Measurements from ENCODE around the gene ADH6. TPM values are rescaled to one million over a fixed set of nuclear protein-coding genes. Genes with fewer than 3 reads are reported as not detected.

Gene ADH6
- total and polyA plus RNA-seq, 2 of the 13 experiments (the other 11 are each of a cell fraction or from before 2014, with no cell fraction given): 39.8 to 73.9 TPM

GRCh38 chr4:99179626-99180025, 39.4 kb downstream of the ADH6 start (continued):
- TF ChIP-seq PRDM15 (CRISPR knock-in tag; IDR thresholded peaks at IDR 0.05): no peak

GRCh38 chr4:99179178-99179577, 39.9 kb downstream of the ADH6 start:
- no peak for DNase-seq (ENCODE audit: low spot score)
- intact Hi-C loops (cut with micrococcal nuclease; ENCODE audit: unreplicated experiment): no loop called here
- ATAC-seq: no peak
- TF ChIP-seq NFYB (CRISPR knock-in tag; IDR thresholded peaks at IDR 0.05) (no peak), FOXJ3 (CRISPR knock-in tag; IDR thresholded peaks at IDR 0.05; ENCODE audit: borderline replicate concordance) (no peak), TBP (CRISPR knock-in tag; IDR thresholded peaks at IDR 0.05) (no peak), NRL (CRISPR knock-in tag; IDR thresholded peaks at IDR 0.05; ENCODE audit: borderline replicate concordance) (no peak), ZNF709 (CRISPR knock-in tag; IDR thresholded peaks at IDR 0.05) (no peak), ZFP36L1 (CRISPR knock-in tag; IDR thresholded peaks at IDR 0.05) (no peak), HNRNPUL1 (IDR thresholded peaks at IDR 0.05; ENCODE audit: low read depth, low read length) (no peak)
- H3K36me3 ChIP-seq (replicated peaks in 1 of 2; ENCODE audit: control insufficient read depth in 1 of 2, insufficient read depth in 2 of 2, low read length in 2 of 2): no peaks in the 10 kb centered on the region
- no peak overlapping the region for H3K9ac ChIP-seq (ENCODE audit: insufficient read depth, low read depth, low read length)
- no peak overlapping the region for H3K27ac ChIP-seq (ENCODE audit: extremely low read length, insufficient read depth, low read length)
- WGBS (ENCODE audit: low lambda C conversion rate): 80% methylated on average over 1 of the region's 2 CpGs
- H3K4me3 ChIP-seq (replicated peaks in 1 of 3; ENCODE audit: insufficient read depth in 1 of 3, low read depth in 2 of 3, low read length in 3 of 3): no peak overlapping the region
- peaks cover 9% of the 10 kb centered on the region; the same call in 1 of the 2 replicates for H3K4me1 ChIP-seq (ENCODE audit: insufficient read depth, low read length)
- no peaks in the 10 kb centered on the region for H3K27me3 ChIP-seq (ENCODE audit: control insufficient read depth in 1 of 2, insufficient read depth in 2 of 2, low read length in 2 of 2)
- no peak for FAIRE-seq
- H4K20me1 ChIP-seq (ENCODE audit: insufficient read depth, low read length): no peaks in the 10 kb centered on the region
- in situ Hi-C loops (cut with HindIII; ENCODE audit: extremely low pct_ligation_motif_present, low pct_unique_long_range_greater_than_20kb): no loop called here
- H2AFZ ChIP-seq (ENCODE audit: low read length): no peak overlapping the region
- H3K4me2 ChIP-seq (ENCODE audit: low read depth, low read length): no peak overlapping the region
- no peaks in the 10 kb centered on the region for H3K79me2 ChIP-seq (ENCODE audit: insufficient read depth, low read length)
- CTCF ChIA-PET (ENCODE audit: low intra/inter-chr PET ratio, low total read pairs): no interaction called here
- peaks cover 13% of the 10 kb centered on the region; the same call in 1 of the 2 replicates for H3K9me3 ChIP-seq (ENCODE audit: low read length)
- POLR2A ChIA-PET: no interaction called here
- BruUV-seq (replicated peaks): no TSS peak

Data from HepG2 (cell line).